Skeletal muscle satellite cell (primary cell): Measurements from ENCODE around the gene L3MBTL3.

Experiments used
- H3K27me3 ChIP-seq: 2 replicates; pipeline ENCODE4 v1.7.0; 2013; ENCODE audit warnings: low read length; ENCODE audit not compliant: control insufficient read depth, insufficient read depth
- H3K36me3 ChIP-seq: 2 replicates; pipeline ENCODE4 v1.7.0; 2013; ENCODE audit warnings: mild to moderate bottlenecking, control low read depth, low read length; ENCODE audit not compliant: insufficient read depth
- H3K4me1 ChIP-seq: 2 replicates; pipeline ENCODE4 v1.7.0; 2013; ENCODE audit warnings: low read length; ENCODE audit not compliant: control insufficient read depth, insufficient read depth
- H3K4me2 ChIP-seq: 2 replicates; pipeline ENCODE4 v1.7.0; 2013; ENCODE audit warnings: mild to moderate bottlenecking, low read length
- H3K4me3 ChIP-seq: 2 replicates; pipeline ENCODE4 v1.7.0; 2013; ENCODE audit warnings: low read length
- H3K9ac ChIP-seq: 2 replicates; pipeline ENCODE4 v1.7.0; 2013; ENCODE audit warnings: mild to moderate bottlenecking, low read depth, low read length, moderate library complexity
- H3K9me3 ChIP-seq: replicated peaks from 2 replicates; pipeline ENCODE4 v1.7.0; 2013; ENCODE audit warnings: mild to moderate bottlenecking, control low read depth, low read length

The L3MBTL3 gene

GRCh38 chr6:130189531-130190397 is 171.4 kb downstream of the L3MBTL3 start:
- Histone ChIP-seq H3K9me3 (no peaks in the 10 kb centered on the region), H3K27me3 (no peaks in the 10 kb centered on the region), H3K4me1 (no peaks in the 10 kb centered on the region), H3K4me3 (no peak overlapping the region), H3K4me2 (no peak overlapping the region), H3K9ac (no peak overlapping the region), H3K36me3 (no peaks in the 10 kb centered on the region)
